Activated CD4-positive, alpha-beta T cell treated with anti-CD3 and anti-CD28 coated beads for 1 hour (primary cell): ENCODE data around the gene FAR2.
"Not testable (repeated sequence)": the region's sequence is repeated elsewhere in the genome, so short reads cannot be mapped to it uniquely, and the experiment has no call there.

Experiments
- DNase-seq: peaks from one replicate; pipeline ENCODE4 v3.0.0-alpha.2; 2020

FAR2 gene

DNA sequence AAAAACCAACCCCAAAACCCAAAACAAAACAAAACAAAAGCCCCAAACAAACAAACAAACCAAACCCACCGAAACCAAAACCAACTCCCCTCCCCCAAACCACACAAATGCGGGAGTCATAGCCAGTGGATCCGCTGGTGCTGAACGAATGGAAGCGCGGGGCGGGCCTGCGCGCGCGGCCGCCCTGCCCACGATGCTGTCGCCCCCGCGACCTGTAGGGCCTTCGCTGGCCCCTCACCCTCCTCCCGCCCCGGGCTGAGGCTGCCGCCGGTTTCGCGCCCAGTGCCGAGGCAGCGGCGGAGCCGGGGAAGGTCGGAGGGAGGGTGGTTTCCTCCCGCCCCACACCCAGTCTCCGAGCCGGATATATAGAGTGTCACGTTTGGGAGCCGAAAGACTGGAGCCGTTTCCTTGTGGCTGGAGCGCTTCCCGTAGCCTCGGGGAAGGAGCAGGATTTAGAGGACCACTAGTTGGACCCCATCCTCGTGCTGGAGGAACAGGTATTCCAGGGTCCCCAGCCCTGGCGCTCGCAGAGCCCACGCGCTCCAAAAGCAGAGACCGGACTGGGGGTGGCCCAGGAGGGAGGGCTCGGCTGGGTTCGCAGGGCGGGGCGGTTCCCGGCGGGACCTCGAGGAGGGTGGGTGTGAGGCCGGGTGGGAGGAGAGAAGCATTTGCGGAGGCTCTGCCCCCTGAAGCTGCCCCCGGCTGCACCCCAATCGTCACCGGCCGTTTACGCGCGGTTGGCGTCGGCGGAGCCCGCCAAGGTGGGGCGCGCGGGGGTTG is at the start of gene FAR2:
Gene FAR2 (plus strand): TSS at position 368 of the 780 bp plus-strand sequence. CDS start 121,172 bp downstream, outside the sequence.
- DNase-seq, result peak; percentile 31

DNA sequence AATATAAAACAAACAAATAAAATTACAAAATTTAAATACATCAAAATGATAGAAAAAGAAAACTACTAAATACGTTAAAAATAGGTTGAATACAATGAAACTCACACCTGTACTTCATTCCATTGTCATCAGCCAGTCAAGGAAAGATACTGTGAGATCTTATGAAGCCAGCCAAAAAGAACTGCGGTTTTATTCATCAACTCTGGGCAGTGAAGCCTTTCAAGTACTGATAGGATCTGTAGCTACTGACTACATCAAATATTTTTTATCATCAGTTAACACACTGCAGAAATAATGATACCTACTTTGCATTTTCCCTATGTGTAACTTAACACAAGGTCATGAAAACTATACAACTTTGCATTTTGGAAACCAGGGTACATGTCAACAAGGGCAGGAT is 46.3 kb upstream of the FAR2 start:
- DNase-seq, result no peak

DNA sequence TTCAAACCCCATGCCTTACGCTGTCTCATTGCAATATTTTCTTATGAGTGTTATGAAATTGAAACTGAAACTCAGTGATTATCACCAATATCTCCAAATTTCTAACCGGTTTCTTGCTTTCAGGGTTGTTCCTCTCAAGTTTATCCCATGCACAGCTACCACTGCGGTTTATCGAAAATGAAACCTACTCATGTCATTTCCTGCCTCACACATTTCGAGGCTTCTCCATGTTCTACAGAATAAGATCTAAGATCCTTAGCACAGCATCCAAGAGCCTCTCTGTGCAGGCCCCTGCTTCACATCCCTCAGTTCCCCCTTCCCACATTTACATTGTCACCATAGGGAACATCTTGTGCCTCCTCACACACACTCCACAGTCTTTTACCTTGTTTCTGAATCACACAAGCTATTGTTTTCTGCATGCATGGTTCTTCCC is 45.5 kb upstream of the FAR2 start:
- peak; percentile 24 for DNase-seq

DNA sequence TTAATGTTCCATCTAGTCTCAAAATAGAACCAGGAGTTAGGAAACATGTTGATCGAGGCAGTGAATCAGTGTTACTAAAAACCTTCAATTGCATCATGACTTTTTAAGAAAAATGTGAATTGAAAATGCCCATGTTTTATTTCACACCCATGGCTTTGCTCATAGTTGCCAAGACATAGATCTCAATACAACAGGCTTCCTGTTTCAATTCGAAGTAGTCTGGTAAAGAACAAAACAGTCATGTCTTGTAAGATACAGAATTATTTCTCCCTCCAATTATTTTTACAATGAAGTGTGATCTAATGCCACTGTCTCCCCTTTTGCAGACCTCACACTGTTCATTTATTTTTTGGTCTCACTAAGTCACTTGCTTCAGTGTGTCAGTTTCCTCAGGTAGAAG is 44.6 kb upstream of the FAR2 start:
- DNase-seq, result no peak

DNA sequence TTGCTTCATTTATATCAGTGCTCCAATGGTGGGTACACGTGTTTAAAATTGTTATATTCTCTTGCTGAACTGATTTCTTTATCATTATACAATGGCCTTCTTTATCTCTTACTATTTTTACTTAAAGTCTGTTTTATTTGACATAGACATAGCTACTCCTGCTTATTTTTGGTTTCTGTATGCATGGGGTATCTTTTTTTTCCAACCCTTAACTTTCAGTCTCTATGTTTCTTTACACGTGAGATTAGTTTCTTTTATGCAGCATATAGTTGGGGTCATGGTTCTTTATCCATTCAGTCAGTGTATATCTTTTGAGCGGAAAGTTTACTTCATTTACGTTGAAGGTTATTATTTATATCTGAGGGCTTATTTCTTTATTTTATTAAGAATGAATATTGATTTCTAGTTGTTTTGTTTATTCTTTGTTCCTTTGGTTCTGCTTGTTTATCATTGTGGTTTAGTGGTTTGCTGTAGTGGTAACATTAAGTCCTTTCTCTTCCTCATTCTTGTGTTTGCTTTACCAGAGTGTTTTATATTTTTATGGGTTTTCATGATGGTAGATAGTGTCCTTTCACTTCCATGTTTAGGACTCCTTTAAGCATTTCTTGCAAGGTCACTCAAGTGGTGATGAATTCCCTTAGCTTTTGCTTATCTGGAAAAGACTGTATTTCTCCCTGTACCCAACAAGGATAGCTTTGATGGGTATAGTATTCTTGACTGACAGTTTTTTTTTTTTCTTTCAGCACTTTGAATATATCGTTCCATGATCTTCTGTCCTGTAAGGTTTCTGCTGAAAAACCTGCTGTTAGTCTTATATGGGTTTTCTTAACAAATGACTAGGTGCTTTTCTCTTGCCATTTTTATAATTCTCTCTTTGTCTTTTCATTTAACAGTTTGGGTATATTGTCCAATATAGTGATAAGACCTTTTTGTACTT is 38.3 kb upstream of the FAR2 start:
- no peak for DNase-seq

DNA sequence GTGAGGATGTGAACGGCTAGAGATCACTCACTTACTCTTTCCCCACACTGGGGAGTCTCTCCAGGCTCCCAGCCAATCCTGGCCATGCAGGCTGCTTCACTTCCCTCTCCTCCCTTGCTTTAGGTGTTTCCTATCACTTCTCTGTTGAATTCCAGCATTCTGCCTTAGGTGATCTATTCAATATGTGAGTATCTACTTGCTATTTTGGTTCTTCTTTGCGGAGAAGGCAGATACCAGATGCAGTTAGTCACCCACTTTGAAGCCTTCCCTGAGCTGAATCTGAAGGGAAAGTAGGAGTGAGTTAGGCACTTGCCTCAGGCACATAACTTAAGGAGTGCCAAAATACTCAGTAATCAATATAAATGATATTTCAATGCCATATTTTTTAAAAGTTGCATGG is 36.0 kb upstream of the FAR2 start:
- no peak for DNase-seq

DNA sequence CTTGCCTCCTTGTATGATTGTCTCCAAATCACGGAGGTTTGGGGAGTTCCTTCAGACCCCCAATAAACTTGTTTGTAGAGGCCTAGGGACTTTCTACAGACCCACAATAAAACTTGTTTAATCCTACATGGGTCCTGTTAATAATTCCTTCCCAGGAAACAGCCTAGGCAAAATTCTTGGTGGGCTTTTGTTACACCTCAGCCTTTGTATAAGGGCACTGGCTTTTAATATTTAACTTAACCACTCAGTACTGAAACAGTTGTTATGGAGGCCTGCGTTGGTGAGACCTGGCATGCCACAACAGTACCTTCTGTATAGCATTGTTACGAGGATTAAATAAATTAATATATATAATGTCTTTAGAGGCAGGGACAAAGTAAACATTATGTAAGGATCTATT is 32.7 kb upstream of the FAR2 start:
- DNase-seq, result no peak

DNA sequence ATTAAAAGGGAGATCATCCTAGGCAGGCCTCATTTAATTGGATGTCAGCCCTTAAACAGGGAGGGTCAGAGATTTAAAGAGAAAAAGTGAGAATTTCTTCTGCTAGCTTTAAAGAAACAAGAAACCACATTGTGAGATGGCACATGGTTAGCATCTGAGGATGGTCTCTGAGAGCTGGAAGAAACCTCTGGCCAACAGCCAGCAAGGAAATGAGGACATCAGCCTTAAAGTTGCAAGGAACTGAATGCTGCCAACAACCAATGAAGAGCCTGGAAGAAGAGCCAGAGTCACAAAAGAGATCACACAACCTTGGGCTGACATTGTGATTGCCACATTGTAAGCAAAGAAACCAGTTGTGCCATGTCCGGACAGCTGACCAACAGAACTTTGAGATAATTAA is 17.5 kb upstream of the FAR2 start:
- no peak for DNase-seq

DNA sequence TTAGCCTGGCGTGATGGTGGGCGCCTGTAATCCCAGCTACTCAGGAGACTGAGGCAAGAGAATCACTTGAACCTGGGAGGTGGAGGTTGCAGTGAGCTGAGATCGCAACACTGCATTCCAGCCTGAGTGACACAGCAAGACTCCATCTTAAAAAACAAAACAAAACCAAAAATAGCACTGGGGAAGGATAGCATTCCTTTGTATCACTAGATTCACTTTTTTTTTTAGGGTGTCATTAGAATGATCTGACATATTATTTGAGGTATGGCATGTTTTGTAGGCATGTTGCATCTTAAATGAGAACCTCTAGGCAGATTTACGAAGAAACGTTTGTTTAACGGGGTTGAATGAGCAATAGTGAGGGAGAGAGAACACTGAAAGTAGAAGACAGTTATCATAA is 16.8 kb upstream of the FAR2 start:
- DNase-seq, result no peak

DNA sequence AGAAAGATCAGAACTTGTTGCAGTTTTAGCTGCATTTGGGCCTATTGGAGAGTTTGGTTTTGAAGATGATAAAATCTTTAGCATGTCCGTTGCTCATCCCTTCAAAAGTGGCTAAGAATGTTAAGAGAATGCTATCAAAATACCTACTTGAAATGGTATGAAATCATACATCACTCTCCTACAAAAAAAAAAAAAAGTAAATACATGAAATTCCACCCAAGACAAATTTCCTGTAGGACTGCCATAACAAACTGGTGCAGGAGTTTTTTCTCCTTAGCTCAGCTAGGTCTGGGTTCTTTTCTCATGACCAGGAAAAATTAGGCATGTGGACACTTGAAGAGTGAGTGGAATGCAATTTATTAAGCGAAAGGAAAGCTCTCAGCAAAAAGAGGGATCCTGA is 15.9 kb upstream of the FAR2 start:
- no peak for DNase-seq

DNA sequence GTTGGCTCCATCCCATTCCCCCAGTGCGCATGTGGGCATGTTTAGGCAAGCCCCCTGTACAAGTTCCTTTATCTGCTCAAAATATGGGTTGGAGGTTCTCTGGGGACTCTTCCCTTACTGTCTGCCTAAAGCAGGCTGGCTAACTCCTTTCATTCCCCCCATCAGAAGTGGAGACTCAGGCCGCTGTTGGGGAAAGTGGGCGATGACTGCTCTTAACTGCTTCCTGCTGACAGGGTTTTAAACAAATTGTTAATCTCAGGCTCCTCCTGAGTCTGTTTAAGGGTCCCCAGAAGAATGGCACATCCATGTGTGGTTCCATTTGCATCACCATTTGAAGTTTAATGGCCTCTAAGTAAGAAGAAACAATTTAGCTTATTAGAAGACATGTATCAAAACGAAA is 15.4 kb upstream of the FAR2 start:
- DNase-seq, result no peak

DNA sequence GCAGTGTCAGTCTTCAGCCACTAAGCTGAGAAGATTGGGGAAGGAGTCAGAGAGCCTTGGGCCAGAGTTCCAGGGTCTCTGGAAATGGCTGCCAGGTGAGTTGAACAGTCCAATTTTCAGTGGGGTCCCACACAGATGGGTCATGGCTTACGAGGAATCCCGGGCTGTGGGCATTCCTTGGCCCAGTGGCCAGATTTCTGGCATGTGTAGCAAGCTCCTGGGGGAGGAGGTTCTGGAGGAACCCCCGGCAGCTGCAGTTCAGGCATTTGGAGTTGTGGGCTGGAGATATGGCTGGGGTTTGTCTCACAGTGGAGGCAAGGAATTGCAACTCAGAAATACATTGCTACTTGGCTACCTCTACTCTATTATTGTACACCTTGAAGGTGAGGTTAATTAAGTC is 10.8 kb upstream of the FAR2 start:
- not testable (repeated sequence) for DNase-seq

DNA sequence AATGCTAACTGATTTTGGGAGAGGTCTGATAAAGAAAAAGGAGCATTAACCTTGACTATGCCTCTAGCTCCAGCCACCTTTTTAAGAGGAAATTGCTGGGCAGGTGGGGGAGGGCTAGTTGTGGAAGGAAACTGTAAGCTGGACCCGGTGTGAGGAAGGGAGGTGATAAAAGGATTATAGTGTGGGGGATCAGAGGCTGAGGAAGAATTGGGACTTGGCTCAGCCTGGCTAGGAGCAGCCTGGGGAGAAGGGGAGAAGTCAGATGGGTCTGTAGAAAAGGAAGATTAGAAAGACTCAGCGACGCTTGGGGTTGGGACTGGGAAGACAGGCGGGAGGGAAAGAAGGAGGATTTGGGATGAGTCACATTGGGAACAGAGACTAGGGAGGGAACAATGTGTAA is 10.2 kb upstream of the FAR2 start:
- not testable (repeated sequence) for DNase-seq

DNA sequence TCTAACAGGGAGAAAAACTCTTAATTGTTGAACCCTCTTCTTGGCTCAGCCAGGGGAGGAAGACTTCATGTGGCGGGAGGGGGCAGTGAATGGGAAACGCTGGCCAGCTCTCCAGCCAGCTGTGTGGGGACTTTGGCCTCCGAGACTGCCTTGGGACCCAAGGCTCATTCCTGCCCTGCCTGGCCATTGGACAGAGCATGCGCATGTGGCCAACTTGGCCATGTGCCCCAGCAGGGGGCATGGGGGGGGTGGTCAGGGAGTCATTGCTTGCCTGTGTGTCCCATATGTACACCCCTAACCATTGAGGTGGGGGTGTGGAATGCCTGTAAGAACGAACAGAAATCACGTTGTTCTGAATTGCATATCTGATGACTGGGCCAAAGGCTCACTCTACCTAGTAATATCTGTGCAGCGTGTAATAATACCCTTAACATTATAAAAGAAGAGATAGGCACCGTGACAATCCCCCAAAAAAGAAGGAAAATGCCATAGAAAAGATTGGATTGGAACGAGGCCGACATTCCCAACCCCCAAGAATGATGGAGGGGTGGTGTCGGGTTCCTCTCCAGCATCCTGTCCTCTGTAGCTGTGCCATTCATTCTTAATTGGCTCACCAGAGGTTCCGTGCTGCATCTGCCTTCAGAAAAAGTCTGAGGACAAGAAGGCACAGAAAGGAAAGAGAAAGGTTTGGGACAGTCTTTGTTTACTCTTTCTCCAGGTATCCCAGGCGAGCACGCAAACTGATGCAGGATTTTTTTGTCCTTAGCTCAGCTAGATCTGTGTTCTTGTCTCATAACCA is 3.5 kb upstream of the FAR2 start:
- DNase-seq, result no peak

DNA sequence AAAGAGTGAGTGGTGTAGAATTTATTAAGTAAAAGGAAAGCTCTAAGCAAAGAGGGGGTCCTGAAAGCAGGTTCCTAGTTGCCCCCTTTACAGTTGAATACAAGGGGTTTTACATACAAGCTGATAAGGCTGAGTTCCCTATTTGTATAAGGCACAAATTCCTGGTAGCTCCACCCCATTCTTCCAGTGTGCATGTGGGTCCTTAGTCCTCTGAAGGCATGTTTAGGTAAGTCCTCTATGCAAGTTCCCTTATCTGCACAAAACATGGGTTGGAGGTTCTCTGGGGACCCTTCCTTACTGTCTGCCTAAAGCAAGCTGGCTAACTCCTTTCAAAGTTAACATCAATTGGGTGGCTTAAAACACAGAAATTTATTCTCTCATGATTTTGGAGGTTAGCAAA is 2.9 kb upstream of the FAR2 start:
- DNase-seq, result no peak

DNA sequence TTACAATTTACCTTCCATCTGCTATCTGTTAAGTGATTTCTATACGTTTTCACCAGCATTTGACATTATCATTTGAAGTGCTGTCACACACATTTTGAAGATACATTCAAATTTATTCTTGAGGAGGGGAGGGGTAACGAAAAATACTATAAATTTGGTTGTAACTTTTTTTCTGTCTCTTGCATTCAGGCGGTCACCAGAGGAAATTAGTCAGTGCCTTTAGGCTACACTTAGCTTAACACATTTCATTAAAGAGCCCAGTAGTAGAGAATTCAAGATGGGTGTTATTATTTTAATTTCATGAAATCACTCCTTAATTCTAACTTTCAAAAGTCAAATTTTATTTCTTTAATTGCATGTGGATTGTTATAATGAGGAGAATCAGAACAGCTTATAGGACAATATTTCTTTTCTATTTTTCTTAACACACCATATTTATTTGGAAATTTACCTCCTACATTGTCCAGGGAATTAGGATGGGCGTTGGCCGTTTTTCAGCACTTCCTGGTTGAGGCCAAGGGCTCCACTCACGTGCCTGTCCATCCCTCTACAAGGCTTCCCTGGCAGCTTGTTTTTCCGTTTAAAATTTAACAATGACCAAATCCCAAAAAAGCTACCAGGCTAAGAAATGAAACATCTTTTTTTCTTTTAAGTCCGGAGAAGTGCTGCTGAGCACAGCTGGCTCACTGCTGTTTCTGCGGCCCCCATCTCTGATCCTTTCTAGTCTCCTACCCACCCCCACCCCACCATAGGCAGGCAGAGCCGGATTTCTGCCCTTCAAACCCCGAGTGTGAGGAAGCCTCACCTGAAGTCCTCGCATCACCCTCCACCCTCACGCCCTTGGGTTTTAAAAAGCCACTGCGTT is 1.1 kb upstream of the FAR2 start:
- no peak for DNase-seq

DNA sequence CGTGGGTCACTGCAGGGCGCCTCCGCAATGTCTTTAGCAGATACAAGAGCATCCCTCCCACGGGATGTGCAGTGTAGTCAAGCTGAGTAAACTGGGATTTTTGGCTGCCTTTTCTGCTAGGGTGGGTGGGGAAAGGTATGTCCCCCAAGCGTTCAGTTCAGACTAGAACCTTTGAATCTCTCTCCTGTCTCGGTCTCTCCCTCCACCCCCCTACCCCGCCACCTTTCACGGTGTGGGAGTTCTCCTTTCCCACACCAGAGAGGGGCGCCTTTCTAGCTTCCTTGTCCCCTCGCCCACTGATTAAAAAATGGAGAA is 525 bp upstream of the FAR2 start:
- no peak for DNase-seq

DNA sequence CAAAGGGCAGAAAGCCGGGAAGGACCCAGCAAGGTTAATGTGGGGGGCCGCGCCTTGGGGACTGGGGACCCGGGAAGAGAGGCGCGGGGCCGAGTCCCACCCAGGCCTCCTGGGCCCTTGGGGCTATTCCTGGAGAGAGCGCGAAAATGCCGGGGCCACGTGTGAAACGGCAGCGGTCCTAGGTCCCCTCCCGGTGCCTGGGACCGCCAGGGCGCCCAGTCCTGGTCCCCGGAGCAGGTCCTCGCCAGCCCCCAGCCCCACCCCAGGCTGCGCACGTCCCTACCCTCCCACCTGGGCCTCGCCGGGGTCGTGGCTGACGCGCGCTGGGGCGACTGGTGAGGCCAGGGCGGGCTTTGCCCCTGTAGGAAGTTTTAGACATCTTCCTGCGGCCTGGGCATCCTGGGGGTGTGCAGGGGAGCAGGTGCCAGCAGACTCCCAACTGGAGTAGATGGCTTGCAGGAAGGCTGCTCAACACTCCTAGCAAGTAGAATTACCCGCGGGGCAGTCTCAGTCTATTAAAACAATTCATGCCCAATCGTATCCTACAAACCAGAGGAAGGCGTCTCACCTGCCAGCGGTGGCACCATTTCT is 708 bp downstream of the FAR2 start:
- DNase-seq, result no peak

DNA sequence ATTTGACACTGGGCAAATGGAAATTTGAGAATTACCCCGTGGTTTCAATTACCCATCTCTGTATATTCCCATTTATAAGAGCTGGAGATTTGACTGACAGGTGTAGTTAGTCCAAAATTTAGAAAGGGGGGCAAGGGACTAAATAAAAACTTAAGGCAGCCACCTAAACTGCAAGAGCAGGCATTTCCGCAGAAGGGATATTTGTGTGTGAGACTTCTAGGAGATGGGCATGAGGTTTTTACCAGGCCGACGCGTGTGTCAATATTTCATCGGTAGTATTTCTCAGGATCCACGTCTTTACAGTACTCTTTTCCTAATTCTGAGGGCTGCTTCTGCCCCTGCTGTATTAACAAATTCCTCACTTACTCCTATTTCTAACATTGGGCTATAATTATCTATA is 1.4 kb downstream of the FAR2 start:
- no peak for DNase-seq

DNA sequence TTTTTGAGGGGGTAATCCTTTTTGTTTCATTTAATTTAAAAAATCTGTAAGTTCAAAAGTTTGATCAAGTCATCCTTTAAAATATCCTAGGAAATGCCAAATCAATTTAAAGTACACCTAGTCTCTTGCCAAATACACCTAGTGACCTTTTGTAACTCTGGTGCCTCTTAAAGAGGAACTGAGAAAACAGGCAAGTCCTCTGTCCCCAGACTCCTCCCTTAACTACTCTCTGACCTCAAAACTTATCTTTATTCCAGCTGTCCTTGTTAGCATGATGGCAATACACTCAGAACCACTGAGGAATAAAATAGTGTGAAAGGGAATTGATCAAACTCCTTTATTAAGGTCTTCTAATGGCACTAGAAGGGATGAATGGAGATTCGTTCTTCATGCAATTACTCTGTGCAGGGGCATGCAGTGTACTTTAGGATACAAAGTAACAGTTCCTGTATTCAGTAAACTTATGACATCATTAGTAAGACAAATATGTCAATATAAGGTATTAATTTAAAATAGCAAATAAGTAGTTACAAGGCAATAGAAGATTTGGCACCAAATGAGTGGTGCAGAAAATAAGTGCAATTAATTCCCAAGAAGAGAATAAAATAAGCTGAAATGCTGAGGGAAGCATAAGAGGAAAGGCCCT is 3.3 kb downstream of the FAR2 start:
- DNase-seq, result no peak

DNA sequence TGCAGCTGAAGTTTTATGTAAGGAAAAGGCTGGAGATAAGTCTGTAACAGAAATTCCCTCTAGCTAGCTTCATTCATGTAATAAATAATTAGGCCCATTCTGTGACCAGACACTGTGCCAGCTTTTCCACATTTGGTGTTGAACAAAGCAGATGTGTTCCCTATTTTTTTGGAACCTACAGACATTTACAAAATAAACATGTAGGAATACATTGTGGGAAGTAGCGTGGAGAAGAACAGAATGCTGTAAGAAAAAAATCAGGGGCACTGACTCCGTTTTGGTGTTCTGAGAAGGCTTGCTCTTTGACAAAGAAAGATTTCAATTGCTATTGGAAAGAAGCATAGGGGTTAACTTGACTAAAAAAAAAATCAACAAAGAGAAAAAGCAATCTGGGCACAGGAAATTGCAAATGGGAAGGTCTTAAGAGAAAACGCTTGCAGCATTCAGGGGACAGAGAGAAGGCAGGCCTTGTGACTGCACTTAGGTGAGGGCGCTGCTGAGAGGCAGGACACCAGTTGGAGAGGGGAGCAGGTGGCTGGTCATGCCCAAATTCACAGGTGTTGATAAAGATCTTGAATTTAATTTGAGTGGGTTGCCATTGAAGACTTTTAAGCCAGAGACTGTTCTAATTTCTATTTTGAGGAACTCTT is 4.0 kb downstream of the FAR2 start:
- DNase-seq, result no peak
